NT2/D1 (cell line): ENCODE measurements around the gene HTR6.

ENCODE experiments used
- SUZ12 ChIP-seq: IDR thresholded peaks from 2 replicates; pipeline ENCODE4 v1.6.1; 2011; ENCODE audit not compliant: insufficient read length, insufficient read depth; ENCODE audit errors: extremely low read depth
- YY1 ChIP-seq: IDR thresholded peaks from 2 replicates; pipeline ENCODE4 v1.6.1; 2011; ENCODE audit not compliant: insufficient read length, insufficient read depth
- ZNF274 ChIP-seq: IDR thresholded peaks from 2 replicates; pipeline ENCODE4 v1.6.1; 2011; ENCODE audit warnings: mild to moderate bottlenecking, low read depth, low read length

DNA sequence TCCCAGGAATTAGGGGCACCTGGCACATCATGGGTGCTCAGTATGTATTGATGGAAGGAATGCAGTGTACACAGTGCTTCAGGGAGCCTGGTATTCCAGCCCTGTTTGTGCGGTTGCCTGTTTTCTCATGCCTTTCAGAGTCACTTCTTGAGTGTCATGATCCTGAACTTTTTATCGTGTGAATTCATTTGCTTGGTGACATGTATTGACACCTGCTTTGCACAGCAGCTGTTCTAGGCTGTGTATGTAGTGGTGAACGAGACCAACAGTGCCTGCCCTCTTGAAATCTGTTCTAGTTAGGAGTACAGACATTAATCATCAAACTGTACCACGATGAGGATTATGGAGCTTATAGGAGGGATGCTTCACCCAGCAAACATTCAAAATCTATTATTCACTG lies 6.1 kb downstream of the HTR6 start:
- TF ChIP-seq YY1 (no peak), ZNF274 (no peak), SUZ12 (no peak)
